ENCODE data around the gene FOLR1. TPM values are rescaled to one million over a fixed set of nuclear protein-coding genes. Genes with fewer than 3 reads are reported as not detected.

FOLR1 gene
- total and polyA plus RNA-seq, 2 donors (not counting 1 experiment from before 2014, with no cell fraction given): 0.15 TPM; not detected in 1

DNA sequence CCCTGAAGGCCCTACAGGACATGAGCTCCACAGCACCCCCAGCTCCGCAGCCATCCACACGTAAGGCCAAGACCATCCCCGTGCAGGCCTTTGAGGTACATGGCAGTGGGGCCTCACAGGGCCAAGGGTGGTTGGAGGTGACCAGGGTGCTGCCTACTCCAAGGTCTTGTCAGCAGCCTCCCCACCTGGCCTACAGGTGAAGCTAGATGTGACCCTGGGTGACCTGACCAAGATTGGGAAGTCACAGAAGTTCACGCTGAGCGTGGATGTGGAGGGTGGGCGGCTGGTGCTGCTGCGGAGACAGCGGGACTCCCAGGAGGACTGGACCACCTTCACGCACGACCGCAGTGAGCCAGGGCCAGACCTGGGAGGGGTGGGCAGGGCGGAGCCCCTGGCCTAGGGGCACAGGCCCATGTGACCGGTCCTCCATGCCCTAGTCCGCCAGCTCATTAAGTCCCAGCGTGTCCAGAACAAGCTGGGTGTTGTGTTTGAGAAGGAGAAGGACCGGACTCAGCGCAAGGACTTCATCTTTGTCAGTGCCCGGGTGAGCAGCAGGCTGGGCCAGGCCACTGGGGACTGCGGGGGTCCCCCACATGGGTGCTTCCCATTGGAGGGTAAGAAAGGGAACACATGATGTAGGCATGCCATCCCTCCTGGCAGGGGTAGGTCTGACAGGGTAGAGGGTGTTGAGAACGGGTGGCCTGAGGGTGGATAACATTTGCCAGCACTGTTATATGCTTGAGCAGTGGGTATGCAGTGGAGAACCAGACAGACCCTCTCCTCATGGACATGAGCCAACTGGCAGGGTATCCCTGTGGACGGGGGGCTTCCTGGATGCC lies 38.2 kb downstream of the FOLR1 start:
- Histone ChIP-seq H4K20me1 (ENCODE audit: control insufficient read depth, extremely low read depth, insufficient read depth, low read length) (peaks cover 2% of the 10 kb centered on the region), H3K4me1 (ENCODE audit: control insufficient read depth, extremely low read depth, insufficient read depth, low read length) (peaks cover 5% of the 10 kb centered on the region), H3K79me2 (ENCODE audit: control insufficient read depth, insufficient read depth, low read length) (peaks cover 23% of the 10 kb centered on the region), H3K9me3 (ENCODE audit: control insufficient read depth, insufficient read depth, low read depth, low read length) (no peaks in the 10 kb centered on the region), H3K36me3 (ENCODE audit: control insufficient read depth, insufficient read depth, low read length) (peaks cover 57% of the 10 kb centered on the region), H2AFZ (ENCODE audit: low read length) (no peak overlapping the region), H3K9ac (ENCODE audit: insufficient read depth, low read length) (no peak overlapping the region), H3K27me3 (ENCODE audit: control insufficient read depth, insufficient read depth, low read length) (no peaks in the 10 kb centered on the region), H3K27ac (ENCODE audit: insufficient read depth, low read length) (no peak overlapping the region), H3K4me2 (ENCODE audit: extremely low read depth, insufficient read depth, low read length) (no peak overlapping the region), H3K4me3 (replicated peaks in 1 of 4; ENCODE audit: control extremely low read depth in 1 of 4, insufficient read depth in 1 of 4, low read depth in 3 of 4, low read length in 4 of 4) (no peak overlapping the region)
- no peak for DNase-seq (ENCODE audit: low read depth in 2 of 2)
- TF ChIP-seq, protein P1, sequence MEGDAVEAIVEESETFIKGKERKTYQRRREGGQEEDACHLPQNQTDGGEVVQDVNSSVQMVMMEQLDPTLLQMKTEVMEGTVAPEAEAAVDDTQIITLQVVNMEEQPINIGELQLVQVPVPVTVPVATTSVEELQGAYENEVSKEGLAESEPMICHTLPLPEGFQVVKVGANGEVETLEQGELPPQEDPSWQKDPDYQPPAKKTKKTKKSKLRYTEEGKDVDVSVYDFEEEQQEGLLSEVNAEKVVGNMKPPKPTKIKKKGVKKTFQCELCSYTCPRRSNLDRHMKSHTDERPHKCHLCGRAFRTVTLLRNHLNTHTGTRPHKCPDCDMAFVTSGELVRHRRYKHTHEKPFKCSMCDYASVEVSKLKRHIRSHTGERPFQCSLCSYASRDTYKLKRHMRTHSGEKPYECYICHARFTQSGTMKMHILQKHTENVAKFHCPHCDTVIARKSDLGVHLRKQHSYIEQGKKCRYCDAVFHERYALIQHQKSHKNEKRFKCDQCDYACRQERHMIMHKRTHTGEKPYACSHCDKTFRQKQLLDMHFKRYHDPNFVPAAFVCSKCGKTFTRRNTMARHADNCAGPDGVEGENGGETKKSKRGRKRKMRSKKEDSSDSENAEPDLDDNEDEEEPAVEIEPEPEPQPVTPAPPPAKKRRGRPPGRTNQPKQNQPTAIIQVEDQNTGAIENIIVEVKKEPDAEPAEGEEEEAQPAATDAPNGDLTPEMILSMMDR (conservative IDR thresholded peaks at IDR 0.05 in 1 of 2, IDR thresholded peaks at IDR 0.05 in 1 of 2; ENCODE audit: low read depth in 1 of 2, low read length in 2 of 2): no peak
- TF ChIP-seq EZH2 (IDR thresholded peaks at IDR 0.05; ENCODE audit: low read length, missing control alignments): no peak

DNA sequence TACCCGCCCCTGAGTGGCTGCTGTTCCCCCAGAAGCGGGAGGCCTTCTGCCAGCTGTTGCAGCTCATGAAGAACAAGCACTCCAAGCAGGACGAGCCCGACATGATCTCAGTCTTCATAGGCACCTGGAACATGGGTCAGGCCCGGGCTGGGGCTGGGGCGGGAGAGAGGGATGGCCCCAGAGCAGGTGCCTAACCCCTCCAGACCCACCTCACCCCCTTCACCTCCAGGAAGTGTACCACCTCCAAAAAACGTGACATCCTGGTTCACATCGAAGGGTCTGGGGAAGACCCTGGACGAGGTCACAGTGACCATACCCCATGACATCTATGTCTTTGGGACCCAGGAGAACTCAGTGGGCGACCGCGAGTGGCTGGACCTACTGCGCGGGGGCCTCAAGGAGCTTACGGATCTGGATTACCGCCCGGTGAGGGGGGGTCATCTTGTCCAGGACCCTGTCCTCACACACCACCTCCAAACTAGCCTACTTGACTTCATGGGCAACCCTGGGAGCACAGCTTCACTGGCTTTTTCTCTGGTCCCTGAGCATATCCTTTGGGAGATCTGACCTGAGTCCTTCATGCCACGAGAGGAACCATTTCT lies 38.9 kb downstream of the FOLR1 start:
- Histone ChIP-seq H2AFZ (ENCODE audit: low read length) (no peak overlapping the region), H3K9ac (ENCODE audit: insufficient read depth, low read length) (no peak overlapping the region), H3K79me2 (ENCODE audit: control insufficient read depth, insufficient read depth, low read length) (peaks cover 16% of the 10 kb centered on the region), H3K36me3 (ENCODE audit: control insufficient read depth, insufficient read depth, low read length) (peaks cover 58% of the 10 kb centered on the region), H4K20me1 (ENCODE audit: control insufficient read depth, extremely low read depth, insufficient read depth, low read length) (peaks cover 2% of the 10 kb centered on the region), H3K27ac (ENCODE audit: insufficient read depth, low read length) (no peak overlapping the region), H3K4me3 (replicated peaks in 1 of 4; ENCODE audit: control extremely low read depth in 1 of 4, insufficient read depth in 1 of 4, low read depth in 3 of 4, low read length in 4 of 4) (no peak overlapping the region), H3K4me2 (ENCODE audit: extremely low read depth, insufficient read depth, low read length) (no peak overlapping the region), H3K9me3 (ENCODE audit: control insufficient read depth, insufficient read depth, low read depth, low read length) (no peaks in the 10 kb centered on the region), H3K4me1 (ENCODE audit: control insufficient read depth, extremely low read depth, insufficient read depth, low read length) (peaks cover 2% of the 10 kb centered on the region), H3K27me3 (ENCODE audit: control insufficient read depth, insufficient read depth, low read length) (no peaks in the 10 kb centered on the region)
- no peak for TF ChIP-seq EZH2 (IDR thresholded peaks at IDR 0.05; ENCODE audit: low read length, missing control alignments)
- TF ChIP-seq, protein P1 (conservative IDR thresholded peaks at IDR 0.05 in 1 of 2, IDR thresholded peaks at IDR 0.05 in 1 of 2; ENCODE audit: low read depth in 1 of 2, low read length in 2 of 2): no peak
- no peak for DNase-seq (ENCODE audit: low read depth in 2 of 2)

DNA sequence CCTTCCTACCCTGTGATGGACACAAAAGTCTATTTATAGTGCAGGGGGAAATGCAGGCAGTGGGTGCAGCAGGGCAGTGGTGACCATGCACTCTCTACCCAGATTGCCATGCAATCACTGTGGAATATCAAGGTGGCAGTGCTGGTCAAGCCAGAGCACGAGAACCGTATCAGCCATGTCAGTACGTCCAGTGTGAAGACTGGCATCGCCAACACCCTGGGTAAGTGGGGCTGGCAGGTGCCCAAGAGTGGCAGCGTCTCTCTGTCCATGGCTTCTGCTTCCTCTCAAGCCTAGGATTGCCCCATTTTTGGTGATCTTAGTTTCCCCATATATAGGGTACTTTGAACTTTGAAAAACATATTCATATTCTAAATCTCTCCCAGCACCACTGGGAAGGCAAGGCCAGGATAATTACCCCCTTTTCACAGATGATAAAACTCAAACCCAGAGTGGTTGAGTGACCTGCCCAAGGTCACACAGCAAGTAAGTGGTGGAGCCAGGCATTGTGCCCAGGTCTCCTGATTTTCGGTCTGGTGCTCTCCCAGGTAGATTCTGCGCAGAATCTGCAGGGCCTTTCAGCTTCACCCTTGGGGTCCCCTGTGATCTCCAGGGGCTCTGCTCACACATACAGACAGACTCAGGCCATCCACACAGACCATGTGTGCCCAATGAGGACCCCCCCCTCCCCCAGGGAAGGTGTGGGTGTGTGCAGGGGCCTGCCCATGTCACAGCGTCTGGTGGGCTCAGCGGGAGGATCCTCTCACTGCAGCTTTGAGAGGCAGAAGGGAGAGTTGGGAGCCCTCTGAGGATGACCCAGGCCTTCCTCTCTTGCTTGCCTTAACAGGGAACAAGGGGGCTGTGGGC lies 39.7 kb downstream of the FOLR1 start:
- Histone ChIP-seq H3K27me3 (ENCODE audit: control insufficient read depth, insufficient read depth, low read length) (no peaks in the 10 kb centered on the region), H3K9ac (ENCODE audit: insufficient read depth, low read length) (no peak overlapping the region), H3K4me2 (ENCODE audit: extremely low read depth, insufficient read depth, low read length) (no peak overlapping the region), H4K20me1 (ENCODE audit: control insufficient read depth, extremely low read depth, insufficient read depth, low read length) (peaks cover 2% of the 10 kb centered on the region), H3K36me3 (ENCODE audit: control insufficient read depth, insufficient read depth, low read length) (peaks cover 58% of the 10 kb centered on the region), H2AFZ (ENCODE audit: low read length) (no peak overlapping the region), H3K9me3 (ENCODE audit: control insufficient read depth, insufficient read depth, low read depth, low read length) (no peaks in the 10 kb centered on the region), H3K4me3 (replicated peaks in 1 of 4; ENCODE audit: control extremely low read depth in 1 of 4, insufficient read depth in 1 of 4, low read depth in 3 of 4, low read length in 4 of 4) (no peak overlapping the region), H3K27ac (ENCODE audit: insufficient read depth, low read length) (no peak overlapping the region), H3K79me2 (ENCODE audit: control insufficient read depth, insufficient read depth, low read length) (peaks cover 9% of the 10 kb centered on the region), H3K4me1 (ENCODE audit: control insufficient read depth, extremely low read depth, insufficient read depth, low read length) (peaks cover 2% of the 10 kb centered on the region)
- TF ChIP-seq EZH2 (IDR thresholded peaks at IDR 0.05; ENCODE audit: low read length, missing control alignments): no peak
- TF ChIP-seq, protein P1 (conservative IDR thresholded peaks at IDR 0.05 in 1 of 2, IDR thresholded peaks at IDR 0.05 in 1 of 2; ENCODE audit: low read depth in 1 of 2, low read length in 2 of 2): no peak
- DNase-seq (ENCODE audit: low read depth in 2 of 2): no peak
